HepG2 (cell line): Measurements from ENCODE around the gene SEMA4C. TPM values are rescaled to one million over a fixed set of nuclear protein-coding genes. Genes with fewer than 3 reads are reported as not detected.

Experiments used
- ZNF263 ChIP-seq: sonication (generic); formaldehyde crosslinking; IDR thresholded peaks from 2 replicates; pipeline ENCODE4 v1.4.0; 2020; ENCODE audit warnings: missing genetic modification reagents
- polyA plus RNA-seq, 8 experiments: library from polyadenylated mRNA; depleted of rRNA in 3 of 8; stranded (reverse) in 7 of 8; unstranded in 1 of 8; fragments of >200 nt; fragmentation: Illumina TruSeq in 4 of 8; extraction: Trizol in 4 of 8; gene quantifications; 2 replicates each; pipeline versions ENCODE4 v1.2.1 to v1.2.3, GENCODE V29; 2011 to 2016; ENCODE audit warnings: low read depth in 4 of 8, missing spikeins in 1 of 8, mixed read lengths in 1 of 8; ENCODE audit not compliant: insufficient read depth in 1 of 8
- total RNA-seq, 5 experiments: library from RNA; depleted of rRNA; stranded (reverse); fragments of >200 nt; fragmentation: Illumina TruSeq; extraction: Trizol; gene quantifications; 2 replicates each; pipeline ENCODE4 v1.2.3, GENCODE V29; 2016; ENCODE audit warnings: low read depth in 1 of 5
- TF ChIP-seq, protein P1 (sequence below): sonication (generic); formaldehyde crosslinking; IDR thresholded peaks from one replicate; pipeline ENCODE4 v1.5.1; 2020; ENCODE audit warnings: mild to moderate bottlenecking, missing genetic modification reagents; ENCODE audit errors: not compliant biosample characterization
- TF ChIP-seq, protein P2 (sequence below): sonication (generic); formaldehyde crosslinking; IDR thresholded peaks from 2 replicates; pipeline ENCODE4 v1.4.0; 2020; ENCODE audit warnings: missing genetic modification reagents

The SEMA4C gene
- total and polyA plus RNA-seq, 2 of the 13 experiments (the other 11 are each of a cell fraction or from before 2014, with no cell fraction given) = 25.9 to 46.6 TPM

DNA sequence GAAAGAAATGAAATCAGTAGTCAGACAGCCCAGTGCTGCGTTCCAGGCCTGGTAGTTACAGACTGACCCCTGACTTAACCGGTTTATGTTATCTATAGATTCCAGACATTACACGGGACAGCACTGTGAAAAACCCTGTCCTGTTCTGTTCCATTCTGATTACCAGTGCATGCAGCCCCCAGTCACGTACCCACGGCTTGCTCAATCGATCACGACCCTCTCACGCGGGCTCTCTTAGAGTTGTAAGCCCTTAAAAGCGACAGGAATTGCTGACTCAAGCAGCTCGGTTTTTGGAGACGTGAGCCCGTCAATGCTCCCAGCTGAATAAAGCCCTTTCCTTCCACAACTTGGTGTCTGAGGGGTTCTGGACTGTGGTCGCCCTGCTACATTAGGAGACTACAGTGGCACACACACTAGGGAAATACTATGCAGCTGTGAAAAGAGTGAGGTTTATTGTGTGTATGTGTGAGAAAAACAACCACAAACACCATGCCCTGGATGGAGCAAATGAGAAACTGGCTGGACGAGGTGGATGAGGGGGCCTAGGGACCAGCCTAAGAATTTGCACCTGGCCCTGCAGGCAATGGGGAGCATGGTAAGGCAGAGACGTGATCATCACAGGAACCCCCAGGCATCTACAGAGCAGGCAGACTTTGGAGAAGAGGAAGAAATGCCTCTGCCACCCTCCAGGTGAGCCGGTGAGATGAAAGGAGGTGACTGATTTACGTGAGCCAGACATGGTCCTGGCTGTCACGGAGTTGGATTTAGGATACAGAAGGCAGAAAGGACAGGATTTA lies 49.1 kb upstream of the SEMA4C start (continued):
- TF ChIP-seq, protein P1, sequence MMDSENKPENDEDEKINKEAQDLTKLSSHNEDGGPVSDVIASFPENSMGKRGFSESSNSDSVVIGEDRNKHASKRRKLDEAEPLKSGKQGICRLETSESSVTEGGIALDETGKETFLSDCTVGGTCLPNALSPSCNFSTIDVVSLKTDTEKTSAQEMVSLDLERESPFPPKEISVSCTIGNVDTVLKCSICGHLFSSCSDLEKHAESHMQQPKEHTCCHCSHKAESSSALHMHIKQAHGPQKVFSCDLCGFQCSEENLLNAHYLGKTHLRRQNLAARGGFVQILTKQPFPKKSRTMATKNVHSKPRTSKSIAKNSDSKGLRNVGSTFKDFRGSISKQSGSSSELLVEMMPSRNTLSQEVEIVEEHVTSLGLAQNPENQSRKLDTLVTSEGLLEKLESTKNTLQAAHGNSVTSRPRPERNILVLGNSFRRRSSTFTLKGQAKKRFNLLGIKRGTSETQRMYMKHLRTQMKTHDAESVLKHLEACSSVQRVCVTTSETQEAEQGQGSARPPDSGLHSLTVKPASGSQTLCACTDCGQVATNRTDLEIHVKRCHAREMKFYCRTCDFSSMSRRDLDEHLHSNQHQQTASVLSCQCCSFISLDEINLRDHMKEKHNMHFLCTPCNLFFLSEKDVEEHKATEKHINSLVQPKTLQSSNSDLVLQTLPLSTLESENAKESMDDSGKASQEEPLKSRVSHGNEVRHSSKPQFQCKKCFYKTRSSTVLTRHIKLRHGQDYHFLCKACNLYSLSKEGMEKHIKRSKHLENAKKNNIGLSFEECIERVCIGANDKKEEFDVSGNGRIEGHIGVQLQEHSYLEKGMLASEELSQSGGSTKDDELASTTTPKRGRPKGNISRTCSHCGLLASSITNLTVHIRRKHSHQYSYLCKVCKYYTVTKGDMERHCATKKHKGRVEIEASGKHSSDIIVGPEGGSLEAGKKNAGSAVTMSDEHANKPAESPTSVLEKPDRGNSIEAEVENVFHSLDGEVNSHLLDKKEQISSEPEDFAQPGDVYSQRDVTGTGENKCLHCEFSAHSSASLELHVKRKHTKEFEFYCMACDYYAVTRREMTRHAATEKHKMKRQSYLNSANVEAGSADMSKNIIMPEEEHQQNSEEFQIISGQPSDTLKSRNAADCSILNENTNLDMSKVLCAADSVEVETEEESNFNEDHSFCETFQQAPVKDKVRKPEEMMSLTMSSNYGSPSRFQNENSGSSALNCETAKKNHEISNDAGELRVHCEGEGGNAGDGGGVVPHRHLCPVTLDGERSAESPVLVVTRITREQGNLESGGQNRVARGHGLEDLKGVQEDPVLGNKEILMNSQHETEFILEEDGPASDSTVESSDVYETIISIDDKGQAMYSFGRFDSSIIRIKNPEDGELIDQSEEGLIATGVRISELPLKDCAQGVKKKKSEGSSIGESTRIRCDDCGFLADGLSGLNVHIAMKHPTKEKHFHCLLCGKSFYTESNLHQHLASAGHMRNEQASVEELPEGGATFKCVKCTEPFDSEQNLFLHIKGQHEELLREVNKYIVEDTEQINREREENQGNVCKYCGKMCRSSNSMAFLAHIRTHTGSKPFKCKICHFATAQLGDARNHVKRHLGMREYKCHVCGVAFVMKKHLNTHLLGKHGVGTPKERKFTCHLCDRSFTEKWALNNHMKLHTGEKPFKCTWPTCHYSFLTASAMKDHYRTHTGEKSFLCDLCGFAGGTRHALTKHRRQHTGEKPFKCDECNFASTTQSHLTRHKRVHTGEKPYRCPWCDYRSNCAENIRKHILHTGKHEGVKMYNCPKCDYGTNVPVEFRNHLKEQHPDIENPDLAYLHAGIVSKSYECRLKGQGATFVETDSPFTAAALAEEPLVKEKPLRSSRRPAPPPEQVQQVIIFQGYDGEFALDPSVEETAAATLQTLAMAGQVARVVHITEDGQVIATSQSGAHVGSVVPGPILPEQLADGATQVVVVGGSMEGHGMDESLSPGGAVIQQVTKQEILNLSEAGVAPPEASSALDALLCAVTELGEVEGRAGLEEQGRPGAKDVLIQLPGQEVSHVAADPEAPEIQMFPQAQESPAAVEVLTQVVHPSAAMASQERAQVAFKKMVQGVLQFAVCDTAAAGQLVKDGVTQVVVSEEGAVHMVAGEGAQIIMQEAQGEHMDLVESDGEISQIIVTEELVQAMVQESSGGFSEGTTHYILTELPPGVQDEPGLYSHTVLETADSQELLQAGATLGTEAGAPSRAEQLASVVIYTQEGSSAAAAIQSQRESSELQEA = no peak
- TF ChIP-seq ZNF263 (CRISPR knock-in tag) = no peak
- TF ChIP-seq, protein P2, sequence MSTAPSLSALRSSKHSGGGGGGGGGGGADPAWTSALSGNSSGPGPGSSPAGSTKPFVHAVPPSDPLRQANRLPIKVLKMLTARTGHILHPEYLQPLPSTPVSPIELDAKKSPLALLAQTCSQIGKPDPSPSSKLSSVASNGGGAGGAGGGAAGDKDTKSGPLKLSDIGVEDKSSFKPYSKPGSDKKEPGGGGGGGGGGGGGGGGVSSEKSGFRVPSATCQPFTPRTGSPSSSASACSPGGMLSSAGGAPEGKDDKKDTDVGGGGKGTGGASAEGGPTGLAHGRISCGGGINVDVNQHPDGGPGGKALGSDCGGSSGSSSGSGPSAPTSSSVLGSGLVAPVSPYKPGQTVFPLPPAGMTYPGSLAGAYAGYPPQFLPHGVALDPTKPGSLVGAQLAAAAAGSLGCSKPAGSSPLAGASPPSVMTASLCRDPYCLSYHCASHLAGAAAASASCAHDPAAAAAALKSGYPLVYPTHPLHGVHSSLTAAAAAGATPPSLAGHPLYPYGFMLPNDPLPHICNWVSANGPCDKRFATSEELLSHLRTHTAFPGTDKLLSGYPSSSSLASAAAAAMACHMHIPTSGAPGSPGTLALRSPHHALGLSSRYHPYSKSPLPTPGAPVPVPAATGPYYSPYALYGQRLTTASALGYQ (CRISPR knock-in tag) = no peak
